ENCODE results near the gene USP21. TPM values are rescaled to one million over a fixed set of nuclear protein-coding genes. Genes with fewer than 3 reads are reported as not detected.

Gene USP21
- total RNA-seq, 1 experiment from 2014 or later = 43.9 TPM

- Histone ChIP-seq H3K4me2 (ENCODE audit: low read depth, low read length, poor library complexity, severe bottlenecking) (peak overlapping the region; percentile 17), H3K27ac (ENCODE audit: low read length) (no peak overlapping the region), H3K9me3 (ENCODE audit: low read length) (no peaks in the 10 kb centered on the region), H3K27me3 (ENCODE audit: low read length) (no peaks in the 10 kb centered on the region), H3K9ac (ENCODE audit: low read length) (peak overlapping the region; percentile 6; the same call in 1 of the 2 replicates), H3K79me2 (ENCODE audit: low read length) (peaks cover 19% of the 10 kb centered on the region), H3K4me3 (ENCODE audit: low read length) (no peak overlapping the region), H4K20me1 (ENCODE audit: insufficient read depth, low read depth, low read length) (no peaks in the 10 kb centered on the region), H2AFZ (ENCODE audit: low read length) (no peak overlapping the region), H3K36me3 (ENCODE audit: insufficient read depth, low read length) (0 out of 2 replicates have a peak, but pooled peaks cover 3% of the 10 kb centered on the region), H3K4me1 (ENCODE audit: low read length) (peaks cover 60% of the 10 kb centered on the region), H3K9me2 (replicated peaks; ENCODE audit: insufficient read depth, low read length) (no peaks in the 10 kb centered on the region)
- DNase-seq = no peak
These were observed 2.4 kb downstream of the USP21 start for GRCh38 chr1:161161652-161162051.

- Histone ChIP-seq H3K9me3 (ENCODE audit: low read length) (no peaks in the 10 kb centered on the region), H3K4me2 (ENCODE audit: low read depth, low read length, poor library complexity, severe bottlenecking) (peak overlapping the region; percentile 17), H3K36me3 (ENCODE audit: insufficient read depth, low read length) (0 out of 2 replicates have a peak, but pooled peaks cover under 1% of the 10 kb centered on the region), H3K27me3 (ENCODE audit: low read length) (no peaks in the 10 kb centered on the region), H3K9me2 (replicated peaks; ENCODE audit: insufficient read depth, low read length) (no peaks in the 10 kb centered on the region), H4K20me1 (ENCODE audit: insufficient read depth, low read depth, low read length) (no peaks in the 10 kb centered on the region), H3K9ac (ENCODE audit: low read length) (peak overlapping the region; percentile 6; the same call in 1 of the 2 replicates), H3K4me3 (ENCODE audit: low read length) (no peak overlapping the region), H3K4me1 (ENCODE audit: low read length) (peaks cover 61% of the 10 kb centered on the region), H3K79me2 (ENCODE audit: low read length) (peaks cover 22% of the 10 kb centered on the region), H3K27ac (ENCODE audit: low read length) (no peak overlapping the region), H2AFZ (ENCODE audit: low read length) (no peak overlapping the region)
- DNase-seq = no peak
These were observed 2.8 kb downstream of the USP21 start for GRCh38 chr1:161162052-161162451.

- no peak overlapping the region for H3K27ac ChIP-seq (ENCODE audit: low read length)
- no peak overlapping the region for H3K4me3 ChIP-seq (ENCODE audit: low read length)
- H3K9me3 ChIP-seq (ENCODE audit: low read length) = no peaks in the 10 kb centered on the region
- no peak overlapping the region for H3K4me2 ChIP-seq (ENCODE audit: low read depth, low read length, poor library complexity, severe bottlenecking)
- H3K27me3 ChIP-seq (ENCODE audit: low read length) = no peaks in the 10 kb centered on the region
- H3K9me2 ChIP-seq (replicated peaks; ENCODE audit: insufficient read depth, low read length) = no peaks in the 10 kb centered on the region
- H3K36me3 ChIP-seq (ENCODE audit: insufficient read depth, low read length) = no peaks in the 10 kb centered on the region
- no peaks in the 10 kb centered on the region for H4K20me1 ChIP-seq (ENCODE audit: insufficient read depth, low read depth, low read length)
- peaks cover 25% of the 10 kb centered on the region for H3K79me2 ChIP-seq (ENCODE audit: low read length)
- H3K9ac ChIP-seq (ENCODE audit: low read length) = no peak overlapping the region
- H3K4me1 ChIP-seq (ENCODE audit: low read length) = peaks cover 68% of the 10 kb centered on the region
- no peak overlapping the region for H2AFZ ChIP-seq (ENCODE audit: low read length)
- no peak for DNase-seq
These were observed 3.5 kb downstream of the USP21 start for GRCh38 chr1:161162806-161163205.

DNA sequence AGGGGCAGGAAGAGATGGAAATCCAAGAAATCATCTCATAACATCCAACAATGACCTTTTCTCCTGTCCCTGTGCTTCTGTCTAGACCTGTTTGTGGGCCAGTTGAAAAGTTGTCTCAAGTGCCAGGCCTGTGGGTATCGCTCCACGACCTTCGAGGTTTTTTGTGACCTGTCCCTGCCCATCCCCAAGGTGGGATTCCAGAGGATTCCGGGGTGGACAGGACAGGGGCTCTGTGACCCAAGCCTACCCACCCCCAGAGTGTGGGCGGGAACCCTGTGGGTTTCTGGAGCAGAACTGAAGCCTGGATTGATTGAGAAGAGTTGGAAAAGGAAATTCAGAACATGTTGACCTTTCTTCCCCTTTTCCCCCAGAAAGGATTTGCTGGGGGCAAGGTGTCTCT is 4.5 kb downstream of the USP21 start:
- no peak overlapping the region for H3K9ac ChIP-seq (ENCODE audit: low read length)
- H4K20me1 ChIP-seq (ENCODE audit: insufficient read depth, low read depth, low read length) = no peaks in the 10 kb centered on the region
- H2AFZ ChIP-seq (ENCODE audit: low read length) = no peak overlapping the region
- no peaks in the 10 kb centered on the region for H3K9me2 ChIP-seq (replicated peaks; ENCODE audit: insufficient read depth, low read length)
- H3K4me2 ChIP-seq (ENCODE audit: low read depth, low read length, poor library complexity, severe bottlenecking) = no peak overlapping the region
- peaks cover 30% of the 10 kb centered on the region for H3K79me2 ChIP-seq (ENCODE audit: low read length)
- no peaks in the 10 kb centered on the region for H3K27me3 ChIP-seq (ENCODE audit: low read length)
- peaks cover 65% of the 10 kb centered on the region for H3K4me1 ChIP-seq (ENCODE audit: low read length)
- no peaks in the 10 kb centered on the region for H3K36me3 ChIP-seq (ENCODE audit: insufficient read depth, low read length)
- no peak overlapping the region for H3K4me3 ChIP-seq (ENCODE audit: low read length)
- H3K27ac ChIP-seq (ENCODE audit: low read length) = no peak overlapping the region
- no peak for DNase-seq
- no peaks in the 10 kb centered on the region for H3K9me3 ChIP-seq (ENCODE audit: low read length)

DNA sequence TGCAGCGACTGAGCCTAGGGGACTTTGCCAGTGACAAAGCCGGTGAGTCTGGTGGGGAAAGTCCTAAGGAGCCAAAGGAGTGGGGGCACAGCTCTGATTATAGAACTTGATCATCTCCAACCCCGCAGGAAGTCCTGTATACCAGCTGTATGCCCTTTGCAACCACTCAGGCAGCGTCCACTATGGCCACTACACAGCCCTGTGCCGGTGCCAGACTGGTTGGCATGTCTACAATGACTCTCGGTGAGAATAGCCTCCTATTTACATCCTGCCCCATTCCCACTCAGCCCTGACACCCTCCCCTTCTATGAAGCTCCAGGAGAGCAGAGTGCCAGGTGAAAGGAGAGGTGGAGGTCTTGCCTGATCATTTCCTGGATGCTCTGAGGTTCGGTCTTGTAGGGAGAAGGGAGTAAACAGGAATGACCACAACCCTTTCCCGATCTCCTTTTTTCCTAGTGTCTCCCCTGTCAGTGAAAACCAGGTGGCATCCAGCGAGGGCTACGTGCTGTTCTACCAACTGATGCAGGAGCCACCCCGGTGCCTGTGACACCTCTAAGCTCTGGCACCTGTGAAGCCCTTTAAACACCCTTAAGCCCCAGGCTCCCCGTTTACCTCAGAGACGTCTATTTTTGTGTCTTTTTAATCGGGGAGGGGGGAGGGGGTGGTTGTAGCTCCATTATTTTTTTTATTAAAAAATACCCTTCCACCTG is 5.8 kb downstream of the USP21 start:
- peaks cover 24% of the 10 kb centered on the region for H3K79me2 ChIP-seq (ENCODE audit: low read length)
- peak overlapping the region; percentile 75 for H3K9ac ChIP-seq (ENCODE audit: low read length)
- H4K20me1 ChIP-seq (ENCODE audit: insufficient read depth, low read depth, low read length) = no peaks in the 10 kb centered on the region
- H3K36me3 ChIP-seq (ENCODE audit: insufficient read depth, low read length) = peaks cover 4% of the 10 kb centered on the region; the same call in 1 of the 2 replicates
- H3K27me3 ChIP-seq (ENCODE audit: low read length) = no peaks in the 10 kb centered on the region
- H3K4me3 ChIP-seq (ENCODE audit: low read length) = peak overlapping the region; percentile 88
- no peaks in the 10 kb centered on the region for H3K9me2 ChIP-seq (replicated peaks; ENCODE audit: insufficient read depth, low read length)
- H3K9me3 ChIP-seq (ENCODE audit: low read length) = no peaks in the 10 kb centered on the region
- peak overlapping the region; percentile 86 for H3K27ac ChIP-seq (ENCODE audit: low read length)
- peaks cover 58% of the 10 kb centered on the region for H3K4me1 ChIP-seq (ENCODE audit: low read length)
- no peak overlapping the region for H2AFZ ChIP-seq (ENCODE audit: low read length)
- DNase-seq = no peak
- peak overlapping the region; percentile 83 for H3K4me2 ChIP-seq (ENCODE audit: low read depth, low read length, poor library complexity, severe bottlenecking)

- Histone ChIP-seq H3K9ac (ENCODE audit: low read length) (peak within 1 kb of the TSS; percentile 75), H3K36me3 (ENCODE audit: insufficient read depth, low read length) (peaks cover 6% of the 10 kb centered on the region; the same call in 1 of the 2 replicates), H3K27me3 (ENCODE audit: low read length) (no peaks in the 10 kb centered on the region), H3K4me2 (ENCODE audit: low read depth, low read length, poor library complexity, severe bottlenecking) (peak within 1 kb of the TSS; percentile 83), H4K20me1 (ENCODE audit: insufficient read depth, low read depth, low read length) (no peaks in the 10 kb centered on the region), H3K27ac (ENCODE audit: low read length) (peak within 1 kb of the TSS; percentile 86), H3K79me2 (ENCODE audit: low read length) (peaks cover 14% of the 10 kb centered on the region), H3K9me2 (replicated peaks; ENCODE audit: insufficient read depth, low read length) (no peaks in the 10 kb centered on the region), H3K4me1 (ENCODE audit: low read length) (peaks cover 49% of the 10 kb centered on the region), H3K9me3 (ENCODE audit: low read length) (no peaks in the 10 kb centered on the region), H3K4me3 (ENCODE audit: low read length) (peak within 1 kb of the TSS; percentile 88), H2AFZ (ENCODE audit: low read length) (peak within 1 kb of the TSS; percentile 41; the same call in 1 of the 2 replicates)
- DNase-seq = peak; percentile 99
These were observed 6.7 kb downstream of the USP21 start, which contains the start of gene PPOX for GRCh38 chr1:161165742-161166668. Gene PPOX, plus strand, starts transcription at chr1:161166426. Its CDS starts 422 bp downstream, at chr1:161166848.

GRCh38 chr1:161166669-161167548 is 7.6 kb downstream of the USP21 start:
- Histone ChIP-seq H3K9ac (ENCODE audit: low read length) (peak overlapping the region; percentile 75), H3K4me3 (ENCODE audit: low read length) (peak overlapping the region; percentile 88), H3K27me3 (ENCODE audit: low read length) (no peaks in the 10 kb centered on the region), H3K79me2 (ENCODE audit: low read length) (peaks cover 11% of the 10 kb centered on the region), H3K4me1 (ENCODE audit: low read length) (peaks cover 40% of the 10 kb centered on the region), H3K36me3 (ENCODE audit: insufficient read depth, low read length) (peaks cover 15% of the 10 kb centered on the region), H3K9me3 (ENCODE audit: low read length) (no peaks in the 10 kb centered on the region), H4K20me1 (ENCODE audit: insufficient read depth, low read depth, low read length) (no peaks in the 10 kb centered on the region), H3K4me2 (ENCODE audit: low read depth, low read length, poor library complexity, severe bottlenecking) (peak overlapping the region; percentile 83), H3K9me2 (replicated peaks; ENCODE audit: insufficient read depth, low read length) (no peaks in the 10 kb centered on the region), H3K27ac (ENCODE audit: low read length) (peak overlapping the region; percentile 64), H2AFZ (ENCODE audit: low read length) (peak overlapping the region; percentile 41; the same call in 1 of the 2 replicates)
- DNase-seq = peak; percentile 65
